Midbrain (tissue), 1 donor: ENCODE measurements around the gene ATG7.
"Not testable (repeated sequence)": the region's sequence is repeated elsewhere in the genome, so short reads cannot be mapped to it uniquely, and the experiment has no call there.

Experiments used
- DNase-seq: peaks from one replicate; lab custom pipeline; 2025; lab: John Stamatoyannopoulos, UW

ATG7 gene

GRCh38 chr3:11591391-11592282 lies 319.4 kb downstream of the ATG7 start:
- peak; percentile 87 for DNase-seq

- peak; percentile 68 for DNase-seq
These were observed 320.5 kb downstream of the ATG7 start for GRCh38 chr3:11592445-11593298.

- peak; percentile 44 for DNase-seq
These were observed 321.3 kb downstream of the ATG7 start for GRCh38 chr3:11593318-11594034.

GRCh38 chr3:11595024-11595423 lies 322.8 kb downstream of the ATG7 start:
- DNase-seq = not testable (repeated sequence)

GRCh38 chr3:11596387-11596786 lies 324.2 kb downstream of the ATG7 start:
- DNase-seq = no peak

GRCh38 chr3:11600501-11601282 lies 328.5 kb downstream of the ATG7 start:
- DNase-seq = no peak

- DNase-seq = peak; percentile 43
These were observed 329.4 kb downstream of the ATG7 start for GRCh38 chr3:11601446-11602238.

- no peak for DNase-seq
These were observed 330.1 kb downstream of the ATG7 start for GRCh38 chr3:11602239-11602840.

- no peak for DNase-seq
These were observed 330.8 kb downstream of the ATG7 start for GRCh38 chr3:11602886-11603527.

- DNase-seq = no peak
These were observed 331.4 kb downstream of the ATG7 start for GRCh38 chr3:11603628-11604027.

GRCh38 chr3:11604139-11604892 lies 332.1 kb downstream of the ATG7 start:
- DNase-seq = no peak

GRCh38 chr3:11605398-11605797 lies 333.2 kb downstream of the ATG7 start:
- DNase-seq = no peak

GRCh38 chr3:11606090-11606784 lies 334.0 kb downstream of the ATG7 start:
- no peak for DNase-seq

GRCh38 chr3:11606865-11607440 lies 334.8 kb downstream of the ATG7 start:
- DNase-seq = no peak
